NOMO-1 (cell line): ENCODE data around the gene OSBPL9.
"Not testable (repeated sequence)": the region's sequence is repeated elsewhere in the genome, so short reads cannot be mapped to it uniquely, and the experiment has no call there.

ENCODE experiments used
- DNase-seq, 2 experiments: peaks; one replicate each; lab custom pipeline; 2025; ENCODE audit not compliant: unreplicated experiment in 2 of 2; lab: John Stamatoyannopoulos, UW

The OSBPL9 gene

GRCh38 chr1:51702220-51702619 is 85.3 kb downstream of the OSBPL9 start:
- DNase-seq = not testable (repeated sequence)

- no peak for DNase-seq
Measured at GRCh38 chr1:51705035-51705434, 88.1 kb downstream of the OSBPL9 start.

- no peak for DNase-seq
Measured at GRCh38 chr1:51708911-51709760, 92.2 kb downstream of the OSBPL9 start.

- no peak for DNase-seq
Measured at GRCh38 chr1:51709951-51710350, 93.1 kb downstream of the OSBPL9 start.

- no peak for DNase-seq
Measured at GRCh38 chr1:51712590-51712989, 95.7 kb downstream of the OSBPL9 start.

GRCh38 chr1:51714374-51715019 is 97.6 kb downstream of the OSBPL9 start:
- no peak for DNase-seq

- DNase-seq = no peak
Measured at GRCh38 chr1:51715369-51715768, 98.5 kb downstream of the OSBPL9 start.

- DNase-seq = no peak
Measured at GRCh38 chr1:51716746-51717145, 99.9 kb downstream of the OSBPL9 start.

GRCh38 chr1:51717842-51718241 is 101.0 kb downstream of the OSBPL9 start:
- DNase-seq = no peak

- peak in 1 of 2 experiments; percentile 34 for DNase-seq
Measured at GRCh38 chr1:51719146-51719545, 102.3 kb downstream of the OSBPL9 start.

- no peak for DNase-seq
Measured at GRCh38 chr1:51724797-51725196, 107.9 kb downstream of the OSBPL9 start.

GRCh38 chr1:51726051-51726450 is 109.2 kb downstream of the OSBPL9 start:
- DNase-seq = no peak

GRCh38 chr1:51726544-51727225 is 109.8 kb downstream of the OSBPL9 start:
- DNase-seq = peak; percentile 12 to 65

GRCh38 chr1:51727366-51727765 is 110.5 kb downstream of the OSBPL9 start:
- no peak for DNase-seq

- DNase-seq = no peak
Measured at GRCh38 chr1:51728611-51729155, 111.8 kb downstream of the OSBPL9 start.

GRCh38 chr1:51729156-51729823 is 112.4 kb downstream of the OSBPL9 start:
- peak; percentile 92 to 96 for DNase-seq

GRCh38 chr1:51729824-51730301 is 113.0 kb downstream of the OSBPL9 start:
- DNase-seq = peak; percentile 40 to 42

GRCh38 chr1:51731998-51732397 is 115.1 kb downstream of the OSBPL9 start:
- no peak for DNase-seq

- no peak for DNase-seq
Measured at GRCh38 chr1:51732701-51733425, 116.0 kb downstream of the OSBPL9 start.

- DNase-seq = not testable (repeated sequence)
Measured at GRCh38 chr1:51733426-51733774, 116.5 kb downstream of the OSBPL9 start.
